Hepatocyte (in vitro differentiated cells): ENCODE measurements around the gene HNRNPUL1. TPM values are rescaled to one million over a fixed set of nuclear protein-coding genes. Genes with fewer than 3 reads are reported as not detected.

Experiments used
- DNase-seq: peaks from one replicate; pipeline ENCODE4 v3.0.0-alpha.2; 2016; ENCODE audit warnings: low spot score
- H2AFZ ChIP-seq: fragments of 200-600 bp; sonication (generic); 2 replicates; pipeline ENCODE4 v1.6.0; 2016; ENCODE audit warnings: antibody characterized with exemption, mild to moderate bottlenecking
- H3K27ac ChIP-seq: fragments of 200-600 bp; sonication (generic); 2 replicates; pipeline ENCODE4 v1.5.1; 2016; ENCODE audit warnings: mild to moderate bottlenecking
- H3K27me3 ChIP-seq: fragments of 200-600 bp; sonication (generic); 2 replicates; pipeline ENCODE4 v1.6.1; 2016
- H3K36me3 ChIP-seq: fragments of 200-600 bp; sonication (generic); replicated peaks from 2 replicates; pipeline ENCODE4 v1.5.1; 2016; ENCODE audit warnings: low read depth; ENCODE audit not compliant: insufficient read depth
- H3K4me1 ChIP-seq: fragments of 200-600 bp; sonication (generic); 2 replicates; pipeline ENCODE4 v1.5.1; 2016; ENCODE audit warnings: mild to moderate bottlenecking, moderate library complexity; ENCODE audit not compliant: insufficient read depth
- H3K4me2 ChIP-seq: fragments of 200-600 bp; sonication (generic); 2 replicates; pipeline ENCODE4 v1.6.0; 2016
- H3K4me3 ChIP-seq: fragments of 200-600 bp; sonication (generic); 2 replicates; pipeline ENCODE4 v1.5.1; 2016; ENCODE audit warnings: mild to moderate bottlenecking
- H3K79me2 ChIP-seq: fragments of 200-600 bp; sonication (generic); 2 replicates; pipeline ENCODE4 v1.6.0; 2017; ENCODE audit warnings: mild to moderate bottlenecking
- H3K9me2 ChIP-seq: fragments of 200-600 bp; sonication (generic); replicated peaks from 2 replicates; pipeline ENCODE4 v1.6.0; 2017; ENCODE audit warnings: mild to moderate bottlenecking; ENCODE audit not compliant: insufficient read depth
- H3K9me3 ChIP-seq: fragments of 200-600 bp; sonication (generic); 2 replicates; pipeline ENCODE4 v1.5.1; 2016; ENCODE audit warnings: low read depth, mild to moderate bottlenecking
- H4K20me1 ChIP-seq: fragments of 200-600 bp; sonication (generic); 2 replicates; pipeline ENCODE4 v1.6.0; 2016; ENCODE audit warnings: mild to moderate bottlenecking; ENCODE audit not compliant: insufficient read depth, poor library complexity, severe bottlenecking
- EZH2 ChIP-seq: fragments of 200-600 bp; sonication (generic); IDR thresholded peaks from 2 replicates; pipeline ENCODE4 v1.6.1; 2016; ENCODE audit warnings: antibody characterized with exemption, mild to moderate bottlenecking, borderline replicate concordance
- EZH2phosphoT487 ChIP-seq: fragments of 200-600 bp; sonication (generic); IDR thresholded peaks from one replicate; pipeline ENCODE4 v1.6.1; 2018; ENCODE audit warnings: antibody characterized with exemption, mild to moderate bottlenecking, low read depth, moderate library complexity; ENCODE audit not compliant: unreplicated experiment, severe bottlenecking
- WGBS: methylation state at CpG from one replicate; pipeline ENCODE4 v1.1.6; 2016; ENCODE audit warnings: low lambda C conversion rate; ENCODE audit errors: missing lambda C conversion rate; 5-methylcytosine and 5-hydroxymethylcytosine counted together
- polyA plus RNA-seq: library from polyadenylated mRNA; unstranded; fragments of >200 nt; fragmentation: Nextera tagmentation; extraction: Ambion mirVana; gene quantifications from 2 replicates; pipeline ENCODE4 v1.2.1, GENCODE V29; 2016
- total RNA-seq: library from RNA; depleted of rRNA; stranded (reverse); fragments of >200 nt; gene quantifications from 2 replicates; pipeline ENCODE4 v1.2.3, GENCODE V29; 2014
- TF ChIP-seq, protein P1 (sequence below): fragments of 200-600 bp; sonication (generic); IDR thresholded peaks from 2 replicates; pipeline ENCODE4 v1.5.1; 2016; ENCODE audit warnings: antibody characterized with exemption, mild to moderate bottlenecking; ENCODE audit not compliant: poor library complexity

The HNRNPUL1 gene
- total and polyA plus RNA-seq, 2 experiments from 2014 or later: 98.5 to 115 TPM

DNA sequence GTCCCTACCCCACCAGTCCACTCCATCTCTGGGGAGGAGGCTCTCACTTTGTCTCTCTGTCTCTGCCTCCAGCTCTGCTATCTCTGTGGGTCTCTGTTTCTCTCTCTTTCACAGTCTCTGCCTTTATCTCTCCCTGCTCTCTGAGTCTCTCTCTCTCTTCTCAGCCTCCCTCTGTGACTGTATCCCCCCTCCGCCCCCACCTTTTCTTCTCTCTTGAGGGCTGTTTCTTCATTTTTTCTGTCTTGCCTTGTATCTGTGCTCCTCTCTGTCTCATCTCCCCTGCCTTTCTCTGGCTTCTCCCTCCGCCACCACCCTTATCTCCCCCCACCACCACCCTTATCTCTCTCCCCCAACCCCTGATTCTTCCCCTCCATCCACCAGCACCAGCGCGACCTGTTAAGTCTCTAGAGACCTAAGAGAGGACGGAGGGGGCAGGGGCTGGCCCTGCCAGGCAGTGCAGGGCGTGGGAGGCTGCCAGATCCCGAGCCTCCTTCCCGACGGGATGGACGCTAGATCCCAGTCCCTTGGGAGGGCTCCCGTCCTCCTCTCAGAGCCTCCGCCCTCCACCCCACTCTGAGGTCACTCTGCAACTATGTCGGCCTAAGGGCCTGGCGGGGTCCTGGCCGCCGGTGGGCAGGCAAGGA is 44.1 kb upstream of the HNRNPUL1 start:
- no peak for TF ChIP-seq EZH2
- TF ChIP-seq EZH2phosphoT487: no peak
- TF ChIP-seq, protein P1, sequence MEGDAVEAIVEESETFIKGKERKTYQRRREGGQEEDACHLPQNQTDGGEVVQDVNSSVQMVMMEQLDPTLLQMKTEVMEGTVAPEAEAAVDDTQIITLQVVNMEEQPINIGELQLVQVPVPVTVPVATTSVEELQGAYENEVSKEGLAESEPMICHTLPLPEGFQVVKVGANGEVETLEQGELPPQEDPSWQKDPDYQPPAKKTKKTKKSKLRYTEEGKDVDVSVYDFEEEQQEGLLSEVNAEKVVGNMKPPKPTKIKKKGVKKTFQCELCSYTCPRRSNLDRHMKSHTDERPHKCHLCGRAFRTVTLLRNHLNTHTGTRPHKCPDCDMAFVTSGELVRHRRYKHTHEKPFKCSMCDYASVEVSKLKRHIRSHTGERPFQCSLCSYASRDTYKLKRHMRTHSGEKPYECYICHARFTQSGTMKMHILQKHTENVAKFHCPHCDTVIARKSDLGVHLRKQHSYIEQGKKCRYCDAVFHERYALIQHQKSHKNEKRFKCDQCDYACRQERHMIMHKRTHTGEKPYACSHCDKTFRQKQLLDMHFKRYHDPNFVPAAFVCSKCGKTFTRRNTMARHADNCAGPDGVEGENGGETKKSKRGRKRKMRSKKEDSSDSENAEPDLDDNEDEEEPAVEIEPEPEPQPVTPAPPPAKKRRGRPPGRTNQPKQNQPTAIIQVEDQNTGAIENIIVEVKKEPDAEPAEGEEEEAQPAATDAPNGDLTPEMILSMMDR: no peak
- Histone ChIP-seq H3K27ac (peak overlapping the region; percentile 88), H2AFZ (no peak overlapping the region), H3K4me3 (peak overlapping the region; percentile 67), H3K4me2 (peak overlapping the region; percentile 92), H3K4me1 (peaks cover 15% of the 10 kb centered on the region), H3K79me2 (peaks cover 13% of the 10 kb centered on the region), H4K20me1 (no peaks in the 10 kb centered on the region), H3K27me3 (no peaks in the 10 kb centered on the region), H3K9me3 (no peaks in the 10 kb centered on the region), H3K36me3 (no peaks in the 10 kb centered on the region), H3K9me2 (no peaks in the 10 kb centered on the region)
- peak; percentile 49 for DNase-seq
- WGBS: 22% methylated on average over 15 of the region's 16 CpGs

DNA sequence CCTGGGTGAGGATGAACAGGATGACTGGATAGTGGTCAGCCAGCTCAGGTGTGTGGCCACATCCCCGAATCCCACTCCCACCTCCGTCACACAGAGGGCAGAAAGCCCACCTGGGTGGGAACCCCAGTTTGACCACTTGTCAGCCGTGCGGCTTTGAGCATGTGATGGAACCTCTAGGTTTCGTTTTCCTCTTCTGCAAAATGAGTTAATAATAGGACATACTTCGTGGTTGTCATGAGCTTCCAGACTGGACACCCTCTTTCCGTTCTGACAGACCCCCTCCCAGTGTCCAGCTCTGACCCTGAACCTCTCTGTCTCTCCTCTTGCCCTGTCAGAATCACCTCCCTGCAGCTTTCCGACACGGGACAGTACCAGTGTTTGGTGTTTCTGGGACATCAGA is 43.4 kb upstream of the HNRNPUL1 start:
- WGBS: 90% methylated on average over 9 of the region's 9 CpGs
- Histone ChIP-seq H3K9me2 (no peaks in the 10 kb centered on the region), H3K27ac (no peak overlapping the region), H3K36me3 (no peaks in the 10 kb centered on the region), H3K4me3 (no peak overlapping the region), H3K79me2 (peaks cover 13% of the 10 kb centered on the region), H2AFZ (no peak overlapping the region), H3K9me3 (no peaks in the 10 kb centered on the region), H3K27me3 (no peaks in the 10 kb centered on the region), H3K4me2 (peak overlapping the region; percentile 92), H4K20me1 (no peaks in the 10 kb centered on the region), H3K4me1 (peaks cover 19% of the 10 kb centered on the region)
- DNase-seq: no peak
- TF ChIP-seq EZH2phosphoT487 (no peak), EZH2 (no peak)
- TF ChIP-seq, protein P1: no peak

DNA sequence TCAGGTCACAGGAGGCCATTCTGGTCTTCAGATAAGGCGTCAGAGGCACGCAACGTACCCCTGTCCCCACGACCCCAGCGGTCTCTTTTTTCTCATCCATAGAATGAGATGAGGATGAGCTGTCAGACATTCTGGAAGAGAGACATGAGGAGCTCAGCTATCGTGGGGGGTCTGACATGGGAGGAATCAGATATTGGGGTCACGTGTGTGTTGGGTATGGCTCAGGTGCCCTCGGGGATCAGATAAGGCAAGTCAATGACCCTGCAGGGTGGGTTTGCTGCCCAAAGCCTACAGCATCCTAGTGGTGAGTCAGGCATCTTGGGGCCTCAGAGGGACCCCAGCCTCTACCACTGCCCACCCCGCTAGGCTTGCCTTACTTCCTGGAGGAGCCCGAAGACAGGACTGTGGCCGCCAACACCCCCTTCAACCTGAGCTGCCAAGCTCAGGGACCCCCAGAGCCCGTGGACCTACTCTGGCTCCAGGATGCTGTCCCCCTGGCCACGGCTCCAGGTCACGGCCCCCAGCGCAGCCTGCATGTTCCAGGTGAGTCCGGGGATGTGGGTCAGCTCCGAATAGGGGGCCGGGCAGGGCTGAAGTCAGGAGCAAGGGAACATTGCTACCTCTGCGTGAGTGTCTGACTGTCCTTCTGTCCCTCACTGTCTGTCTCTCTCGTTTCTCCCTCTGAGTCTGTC is 42.5 kb upstream of the HNRNPUL1 start:
- DNase-seq: no peak
- H3K79me2 ChIP-seq: peaks cover 13% of the 10 kb centered on the region
- WGBS: 89% methylated on average over 20 of the region's 20 CpGs
- TF ChIP-seq EZH2 (no peak), EZH2phosphoT487 (no peak)
- TF ChIP-seq, protein P1: no peak
- no peak overlapping the region for H3K4me3 ChIP-seq
- H4K20me1 ChIP-seq: no peaks in the 10 kb centered on the region
- no peaks in the 10 kb centered on the region for H3K36me3 ChIP-seq
- H3K4me1 ChIP-seq: peaks cover 22% of the 10 kb centered on the region
- no peak overlapping the region for H2AFZ ChIP-seq
- H3K27ac ChIP-seq: no peak overlapping the region
- no peaks in the 10 kb centered on the region for H3K9me2 ChIP-seq
- no peaks in the 10 kb centered on the region for H3K9me3 ChIP-seq
- H3K4me2 ChIP-seq: no peak overlapping the region
- no peaks in the 10 kb centered on the region for H3K27me3 ChIP-seq
